Rectal smooth muscle tissue (tissue), 1 donor: ENCODE data around the gene ATP5PB.
A peak's percentile ranks its signal among the peaks of the same experiment; 100 is the strongest.

Experiments used
- H3K27ac ChIP-seq: one replicate; pipeline ENCODE4 v1.7.0; 2013; ENCODE audit warnings: low read depth, low read length, inconsistent platforms
- H3K27me3 ChIP-seq: one replicate; pipeline ENCODE4 v1.7.0; 2013; ENCODE audit warnings: low read length; ENCODE audit not compliant: control insufficient read depth, insufficient read depth
- H3K36me3 ChIP-seq: one replicate; pipeline ENCODE4 v1.7.0; 2013; ENCODE audit warnings: low read length; ENCODE audit not compliant: control insufficient read depth, insufficient read depth
- H3K4me1 ChIP-seq: one replicate; pipeline ENCODE4 v1.7.0; 2013; ENCODE audit warnings: low read length; ENCODE audit not compliant: control insufficient read depth, insufficient read depth
- H3K4me3 ChIP-seq: one replicate; pipeline ENCODE4 v1.7.0; 2013; ENCODE audit warnings: low read length
- H3K9ac ChIP-seq: one replicate; pipeline ENCODE4 v1.7.0; 2013; ENCODE audit warnings: low read length

Gene ATP5PB

DNA sequence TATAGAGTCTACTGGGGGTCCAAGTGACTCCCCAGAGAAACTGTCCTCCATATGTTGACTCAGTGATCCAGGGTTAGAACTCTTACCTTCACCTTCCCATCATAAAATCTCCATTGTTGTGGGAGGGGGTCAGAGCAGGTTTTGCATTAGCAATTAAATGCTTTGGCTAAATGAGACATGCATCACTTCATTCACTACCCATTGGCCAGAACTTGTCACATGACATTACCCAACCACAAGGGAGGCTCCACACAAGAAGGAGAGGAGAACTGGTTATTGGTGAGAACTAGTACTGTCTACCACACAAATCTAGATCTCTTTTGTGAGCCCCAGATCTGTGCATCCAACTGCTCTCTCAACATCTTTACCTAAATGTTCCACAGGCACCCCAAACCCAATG, 20.3 kb downstream of the ATP5PB start:
- H3K27ac ChIP-seq: no peak overlapping the region
- no peak overlapping the region for H3K9ac ChIP-seq
- H3K4me1 ChIP-seq: no peaks in the 10 kb centered on the region
- H3K27me3 ChIP-seq: no peaks in the 10 kb centered on the region
- no peak overlapping the region for H3K4me3 ChIP-seq
- H3K36me3 ChIP-seq: peaks cover 10% of the 10 kb centered on the region

DNA sequence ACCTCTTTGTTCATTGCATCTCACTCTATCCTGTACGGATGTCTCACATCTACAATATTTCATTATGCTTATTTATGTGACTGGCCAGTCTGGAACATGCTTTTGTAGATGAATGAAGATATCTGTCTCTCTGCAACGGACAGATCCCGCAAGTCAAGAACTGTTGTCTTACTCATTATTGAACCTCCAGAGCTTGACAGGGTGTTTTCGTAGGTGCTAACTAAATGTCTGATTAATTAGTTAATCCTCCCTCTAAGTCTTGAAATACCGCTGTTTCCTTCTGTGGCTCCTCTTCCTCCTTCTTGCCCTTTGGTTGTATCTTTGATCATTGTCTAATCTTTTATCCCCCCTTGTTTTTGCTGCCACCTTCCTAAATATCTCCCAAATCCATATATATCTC, 21.3 kb downstream of the ATP5PB start:
- Histone ChIP-seq H3K36me3 (peaks cover 10% of the 10 kb centered on the region), H3K4me3 (no peak overlapping the region), H3K27me3 (no peaks in the 10 kb centered on the region), H3K4me1 (no peaks in the 10 kb centered on the region), H3K9ac (no peak overlapping the region), H3K27ac (no peak overlapping the region)

DNA sequence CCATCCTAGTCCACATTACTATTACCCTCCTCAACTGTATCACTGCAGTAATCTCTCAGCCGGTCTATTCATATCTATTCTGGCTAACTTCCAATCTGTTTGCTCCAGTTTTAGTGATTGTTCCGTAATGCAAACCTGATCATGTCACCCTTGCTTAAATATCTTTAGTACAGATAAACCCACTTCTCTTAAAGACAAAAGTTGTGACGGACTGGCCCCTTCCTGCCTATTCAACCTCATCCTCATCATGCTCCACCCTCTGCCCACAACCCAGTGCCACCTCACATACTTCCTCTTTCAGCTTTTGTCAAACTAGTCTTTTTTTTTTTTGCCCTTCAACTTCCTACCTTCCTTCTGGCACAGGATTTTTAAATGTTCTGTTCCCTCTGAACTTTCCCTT, 21.7 kb downstream of the ATP5PB start:
- Histone ChIP-seq H3K27ac (no peak overlapping the region), H3K27me3 (no peaks in the 10 kb centered on the region), H3K36me3 (peaks cover 10% of the 10 kb centered on the region), H3K4me1 (no peaks in the 10 kb centered on the region), H3K4me3 (no peak overlapping the region), H3K9ac (no peak overlapping the region)

GRCh38 chr1:111471538-111471937, 22.3 kb downstream of the ATP5PB start:
- Histone ChIP-seq H3K9ac (no peak overlapping the region), H3K36me3 (peaks cover 10% of the 10 kb centered on the region), H3K4me3 (no peak overlapping the region), H3K27ac (peak overlapping the region; percentile 39), H3K27me3 (no peaks in the 10 kb centered on the region), H3K4me1 (no peaks in the 10 kb centered on the region)

- Histone ChIP-seq H3K27me3 (no peaks in the 10 kb centered on the region), H3K4me3 (peak overlapping the region; percentile 29), H3K27ac (peak overlapping the region; percentile 15), H3K4me1 (no peaks in the 10 kb centered on the region), H3K9ac (no peak overlapping the region), H3K36me3 (peaks cover 3% of the 10 kb centered on the region)
Observed at GRCh38 chr1:111474106-111474505, 24.8 kb downstream of the ATP5PB start.

GRCh38 chr1:111474521-111474920, 25.3 kb downstream of the ATP5PB start:
- H3K36me3 ChIP-seq: peaks cover 3% of the 10 kb centered on the region
- H3K4me3 ChIP-seq: peak overlapping the region; percentile 29
- H3K27ac ChIP-seq: peak overlapping the region; percentile 15
- no peak overlapping the region for H3K9ac ChIP-seq
- no peaks in the 10 kb centered on the region for H3K4me1 ChIP-seq
- H3K27me3 ChIP-seq: no peaks in the 10 kb centered on the region

GRCh38 chr1:111475701-111476100, 26.4 kb downstream of the ATP5PB start:
- Histone ChIP-seq H3K4me1 (no peaks in the 10 kb centered on the region), H3K9ac (no peak overlapping the region), H3K36me3 (peaks cover 3% of the 10 kb centered on the region), H3K27ac (no peak overlapping the region), H3K4me3 (no peak overlapping the region), H3K27me3 (no peaks in the 10 kb centered on the region)

- Histone ChIP-seq H3K36me3 (peaks cover 3% of the 10 kb centered on the region), H3K4me3 (no peak overlapping the region), H3K4me1 (no peaks in the 10 kb centered on the region), H3K27me3 (no peaks in the 10 kb centered on the region), H3K9ac (no peak overlapping the region), H3K27ac (no peak overlapping the region)
Observed at GRCh38 chr1:111476214-111476613, 26.9 kb downstream of the ATP5PB start.

DNA sequence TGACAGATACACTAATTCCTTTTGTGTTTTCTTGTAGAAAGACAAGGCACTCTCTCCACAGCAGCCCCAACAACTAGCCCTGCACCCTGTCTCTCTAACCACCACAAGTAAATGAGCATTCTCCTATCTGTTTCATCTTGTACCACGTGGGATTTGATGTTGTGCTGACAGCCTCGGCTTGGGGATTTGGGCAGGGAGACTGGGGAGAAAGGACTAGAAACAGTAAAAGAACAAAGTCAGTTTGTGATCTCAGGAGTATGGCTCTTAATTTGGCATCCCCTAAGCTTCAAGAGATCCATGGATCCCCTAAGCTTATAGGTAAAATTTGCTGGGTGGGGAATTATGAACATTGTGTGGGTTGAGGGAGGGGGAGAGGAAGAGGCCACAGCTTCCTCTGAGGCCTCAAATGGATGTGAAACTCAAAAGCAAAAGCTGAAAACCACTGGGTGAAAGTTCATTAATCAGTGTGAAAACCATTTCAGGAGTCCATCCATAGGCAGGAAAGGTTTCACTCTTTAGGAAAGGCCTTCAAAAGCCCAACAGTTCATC, 27.6 kb downstream of the ATP5PB start:
- Histone ChIP-seq H3K27me3 (no peaks in the 10 kb centered on the region), H3K4me1 (no peaks in the 10 kb centered on the region), H3K27ac (no peak overlapping the region), H3K4me3 (no peak overlapping the region), H3K36me3 (no peaks in the 10 kb centered on the region), H3K9ac (no peak overlapping the region)

DNA sequence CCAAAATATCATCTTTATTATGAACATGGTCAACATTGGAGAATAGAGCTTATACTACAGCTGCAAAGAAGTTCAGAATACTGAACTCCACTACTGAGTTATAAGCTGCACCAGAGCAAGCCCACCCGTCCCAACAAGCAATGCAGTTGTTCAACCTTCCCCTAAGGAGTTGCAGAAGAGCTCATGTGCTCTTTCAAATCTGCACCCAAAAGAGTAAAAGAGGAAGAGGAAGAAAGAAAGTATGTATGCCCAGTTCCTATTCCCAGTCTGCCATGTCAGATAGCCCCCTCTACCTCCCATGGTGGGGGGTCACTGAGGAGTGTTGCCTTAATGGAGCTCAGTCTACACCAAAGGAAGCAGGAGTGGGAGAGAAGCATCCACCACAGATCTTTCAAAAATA, 31.4 kb downstream of the ATP5PB start:
- H3K9ac ChIP-seq: no peak overlapping the region
- no peak overlapping the region for H3K4me3 ChIP-seq
- no peaks in the 10 kb centered on the region for H3K4me1 ChIP-seq
- no peak overlapping the region for H3K27ac ChIP-seq
- no peaks in the 10 kb centered on the region for H3K36me3 ChIP-seq
- no peaks in the 10 kb centered on the region for H3K27me3 ChIP-seq

DNA sequence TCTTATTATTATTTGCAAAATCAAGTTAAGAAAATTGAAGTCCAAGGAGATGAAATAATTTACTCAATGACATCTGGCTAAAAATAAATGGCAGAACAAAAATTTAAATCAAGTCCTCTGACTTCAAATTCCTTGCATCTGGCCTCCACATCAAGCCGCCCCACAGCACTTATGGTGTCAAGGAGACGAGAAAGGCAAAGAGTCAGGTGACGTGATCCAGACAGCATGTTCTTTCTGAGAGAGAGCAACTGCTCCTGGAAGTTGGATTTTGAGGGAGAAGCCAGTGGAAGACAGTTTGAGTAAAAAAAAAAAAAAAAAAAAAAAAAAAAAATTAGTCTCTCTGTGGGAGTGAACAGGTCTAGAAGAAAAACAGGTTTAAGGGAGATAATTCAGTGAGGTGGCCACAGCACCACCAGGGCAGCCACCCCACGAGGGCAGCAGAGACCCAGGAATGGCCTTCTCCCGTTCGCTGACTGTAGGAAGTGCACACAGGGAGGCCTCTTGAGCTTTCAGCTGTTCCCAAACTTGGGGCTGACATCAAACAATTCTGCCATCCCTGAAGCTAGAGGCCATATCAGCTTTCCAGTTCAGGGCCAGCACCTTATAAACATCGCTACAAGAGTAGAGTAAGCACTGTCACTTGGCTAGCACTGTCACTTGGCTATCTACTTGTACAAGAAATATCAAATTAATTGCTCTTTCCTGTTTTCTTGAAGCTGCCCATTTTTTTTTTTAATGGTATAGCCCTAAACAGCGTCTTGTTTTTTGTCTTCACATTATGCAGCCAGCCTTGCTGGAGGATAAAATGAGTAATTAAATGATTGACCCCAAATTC, 32.3 kb downstream of the ATP5PB start:
- H3K4me3 ChIP-seq: no peak overlapping the region
- H3K9ac ChIP-seq: no peak overlapping the region
- peak overlapping the region; percentile 24 for H3K27ac ChIP-seq
- no peaks in the 10 kb centered on the region for H3K4me1 ChIP-seq
- H3K36me3 ChIP-seq: no peaks in the 10 kb centered on the region
- no peaks in the 10 kb centered on the region for H3K27me3 ChIP-seq

DNA sequence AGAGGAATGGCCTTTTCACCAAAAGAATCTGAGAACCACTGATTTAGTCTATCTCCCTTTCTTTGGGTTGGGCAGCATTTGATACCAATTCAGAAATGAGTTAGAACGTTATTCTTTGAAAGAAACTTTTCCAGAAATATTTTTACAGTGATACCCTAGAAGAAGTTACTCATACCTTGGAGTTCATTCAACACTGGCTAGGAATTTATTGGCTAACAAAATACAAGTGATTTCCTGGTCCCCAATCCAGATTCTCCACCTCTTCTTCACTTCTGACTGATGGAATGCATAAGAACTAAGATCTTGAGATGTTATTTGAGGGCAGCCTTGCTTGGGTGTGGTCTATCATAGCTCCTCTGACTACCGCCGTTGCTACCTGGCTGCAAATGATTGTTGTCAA, 33.9 kb downstream of the ATP5PB start:
- H3K36me3 ChIP-seq: no peaks in the 10 kb centered on the region
- H3K27me3 ChIP-seq: no peaks in the 10 kb centered on the region
- H3K4me1 ChIP-seq: no peaks in the 10 kb centered on the region
- no peak overlapping the region for H3K27ac ChIP-seq
- H3K9ac ChIP-seq: no peak overlapping the region
- no peak overlapping the region for H3K4me3 ChIP-seq

DNA sequence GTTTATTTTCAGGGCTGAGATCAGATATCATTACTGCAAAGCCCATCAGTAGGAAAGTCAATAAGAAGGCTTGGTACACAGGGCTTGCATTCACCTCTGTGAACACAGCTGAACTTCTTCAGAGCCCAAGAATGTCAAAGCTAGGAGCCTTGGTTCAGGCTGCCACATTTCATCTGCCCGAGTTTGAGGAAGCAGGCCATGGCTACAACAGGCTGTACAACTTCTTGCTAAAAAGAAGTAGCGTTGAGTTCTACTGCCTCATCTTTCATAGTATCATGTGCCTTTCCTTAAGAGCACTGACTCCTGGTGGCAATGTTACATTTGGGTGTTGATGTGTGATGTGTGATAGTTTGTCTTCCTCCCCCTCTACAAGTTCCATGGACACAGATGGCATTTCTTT, 34.6 kb downstream of the ATP5PB start:
- H3K9ac ChIP-seq: no peak overlapping the region
- no peaks in the 10 kb centered on the region for H3K27me3 ChIP-seq
- no peaks in the 10 kb centered on the region for H3K36me3 ChIP-seq
- no peaks in the 10 kb centered on the region for H3K4me1 ChIP-seq
- H3K27ac ChIP-seq: no peak overlapping the region
- no peak overlapping the region for H3K4me3 ChIP-seq
